ENCODE measurements around the gene SH2D5.

SH2D5 gene

DNA sequence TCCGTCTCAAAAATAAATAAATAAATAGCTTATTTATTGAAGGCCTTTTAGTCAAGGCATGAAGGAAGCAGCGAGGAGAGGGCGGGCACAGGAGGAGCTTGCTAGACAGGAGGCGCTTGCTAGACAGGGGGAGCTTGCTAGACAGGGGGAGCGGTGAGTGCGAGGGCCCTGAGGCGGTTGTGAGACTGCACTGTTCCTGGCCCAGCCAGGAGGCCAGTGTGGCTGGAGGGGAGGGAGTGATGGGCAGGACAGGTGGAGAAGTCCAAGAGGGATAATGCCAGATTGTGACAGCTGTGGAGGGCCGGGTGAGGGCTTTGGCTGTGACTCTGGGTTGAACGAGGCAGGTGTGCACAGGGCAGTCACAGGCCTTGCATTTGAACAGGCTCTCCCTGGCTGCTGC, 32.9 kb downstream of the SH2D5 start:
- H3K4me3 ChIP-seq (ENCODE audit: low read length), result no peak overlapping the region
- DNase-seq, result no peak
- H3K27ac ChIP-seq (ENCODE audit: low read length), result no peak overlapping the region
- TF ChIP-seq, protein P1, sequence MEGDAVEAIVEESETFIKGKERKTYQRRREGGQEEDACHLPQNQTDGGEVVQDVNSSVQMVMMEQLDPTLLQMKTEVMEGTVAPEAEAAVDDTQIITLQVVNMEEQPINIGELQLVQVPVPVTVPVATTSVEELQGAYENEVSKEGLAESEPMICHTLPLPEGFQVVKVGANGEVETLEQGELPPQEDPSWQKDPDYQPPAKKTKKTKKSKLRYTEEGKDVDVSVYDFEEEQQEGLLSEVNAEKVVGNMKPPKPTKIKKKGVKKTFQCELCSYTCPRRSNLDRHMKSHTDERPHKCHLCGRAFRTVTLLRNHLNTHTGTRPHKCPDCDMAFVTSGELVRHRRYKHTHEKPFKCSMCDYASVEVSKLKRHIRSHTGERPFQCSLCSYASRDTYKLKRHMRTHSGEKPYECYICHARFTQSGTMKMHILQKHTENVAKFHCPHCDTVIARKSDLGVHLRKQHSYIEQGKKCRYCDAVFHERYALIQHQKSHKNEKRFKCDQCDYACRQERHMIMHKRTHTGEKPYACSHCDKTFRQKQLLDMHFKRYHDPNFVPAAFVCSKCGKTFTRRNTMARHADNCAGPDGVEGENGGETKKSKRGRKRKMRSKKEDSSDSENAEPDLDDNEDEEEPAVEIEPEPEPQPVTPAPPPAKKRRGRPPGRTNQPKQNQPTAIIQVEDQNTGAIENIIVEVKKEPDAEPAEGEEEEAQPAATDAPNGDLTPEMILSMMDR (IDR thresholded peaks at IDR 0.05; ENCODE audit: low read length), result no peak
- no peak for TF ChIP-seq EZH2phosphoT487 (IDR thresholded peaks at IDR 0.05; ENCODE audit: low read length)
- TF ChIP-seq EZH2 (optimal IDR thresholded peaks at IDR 0.05; ENCODE audit: low read depth, low read length), result no peak
- no peak overlapping the region for H3K4me2 ChIP-seq (ENCODE audit: low read depth, low read length)
- no peaks in the 10 kb centered on the region for H3K36me3 ChIP-seq (replicated peaks; ENCODE audit: insufficient read depth, low read length)
- H2AFZ ChIP-seq (ENCODE audit: low read length), result no peak overlapping the region
- no peaks in the 10 kb centered on the region for H3K4me1 ChIP-seq (ENCODE audit: low read length)
- H3K9me3 ChIP-seq (replicated peaks; ENCODE audit: insufficient read depth, low read length), result no peaks in the 10 kb centered on the region
- H3K9ac ChIP-seq (ENCODE audit: low read length), result no peak overlapping the region
- H3F3A ChIP-seq (ENCODE audit: insufficient read depth, low read length), result no peaks in the 10 kb centered on the region
- H3K27me3 ChIP-seq (replicated peaks; ENCODE audit: insufficient read depth, low read length), result peaks cover 64% of the 10 kb centered on the region
- H4K20me1 ChIP-seq (ENCODE audit: insufficient read depth, low read length), result no peaks in the 10 kb centered on the region
- H3K9me2 ChIP-seq (replicated peaks; ENCODE audit: insufficient read depth, low read length), result no peaks in the 10 kb centered on the region
- no peaks in the 10 kb centered on the region for H3K79me2 ChIP-seq (ENCODE audit: low read length)

DNA sequence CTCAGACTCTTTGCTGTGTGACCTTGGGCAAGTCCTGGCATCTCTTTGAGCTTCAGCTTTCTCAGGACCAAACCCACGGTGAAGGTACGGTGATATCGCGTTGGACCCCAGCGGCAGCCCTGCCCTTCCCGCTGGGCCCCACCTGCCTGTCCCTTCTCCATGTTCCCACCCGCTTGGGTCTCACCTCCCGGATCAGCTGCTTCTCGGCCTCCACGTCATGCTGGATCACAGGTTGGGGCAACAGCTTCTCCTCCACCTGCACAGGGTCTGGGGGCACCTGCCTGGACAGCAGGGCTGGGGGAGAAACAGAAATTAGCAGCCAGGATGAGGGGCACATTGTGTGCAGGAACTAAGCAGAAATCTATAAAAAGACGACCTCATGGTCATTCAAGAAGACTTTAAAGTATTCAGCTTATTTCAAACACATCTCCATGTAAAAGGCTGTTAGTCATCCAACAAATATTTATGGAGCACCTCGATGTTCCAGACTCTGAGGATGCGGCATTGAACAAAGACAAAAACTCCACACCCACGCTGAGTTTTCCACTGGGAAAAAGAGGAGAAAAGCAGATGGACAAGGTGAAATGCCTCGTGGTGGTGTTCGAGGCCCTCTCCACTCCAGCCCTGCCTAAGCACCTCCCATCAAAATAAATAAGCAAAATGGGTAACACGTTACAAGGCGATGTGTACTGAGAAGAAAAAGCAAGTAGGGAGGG, 34.1 kb downstream of the SH2D5 start:
- no peak overlapping the region for H3K9ac ChIP-seq (ENCODE audit: low read length)
- no peaks in the 10 kb centered on the region for H3K9me3 ChIP-seq (replicated peaks; ENCODE audit: insufficient read depth, low read length)
- H3K79me2 ChIP-seq (ENCODE audit: low read length), result no peaks in the 10 kb centered on the region
- TF ChIP-seq EZH2phosphoT487 (IDR thresholded peaks at IDR 0.05; ENCODE audit: low read length), result no peak
- TF ChIP-seq, protein P1 (IDR thresholded peaks at IDR 0.05; ENCODE audit: low read length), result no peak
- no peak for TF ChIP-seq EZH2 (optimal IDR thresholded peaks at IDR 0.05; ENCODE audit: low read depth, low read length)
- no peaks in the 10 kb centered on the region for H4K20me1 ChIP-seq (ENCODE audit: insufficient read depth, low read length)
- no peak overlapping the region for H3K4me3 ChIP-seq (ENCODE audit: low read length)
- no peak for DNase-seq
- no peaks in the 10 kb centered on the region for H3F3A ChIP-seq (ENCODE audit: insufficient read depth, low read length)
- H3K27me3 ChIP-seq (replicated peaks; ENCODE audit: insufficient read depth, low read length), result peaks cover 75% of the 10 kb centered on the region
- H3K9me2 ChIP-seq (replicated peaks; ENCODE audit: insufficient read depth, low read length), result no peaks in the 10 kb centered on the region
- H3K36me3 ChIP-seq (replicated peaks; ENCODE audit: insufficient read depth, low read length), result no peaks in the 10 kb centered on the region
- H3K4me2 ChIP-seq (ENCODE audit: low read depth, low read length), result no peak overlapping the region
- H3K4me1 ChIP-seq (ENCODE audit: low read length), result no peaks in the 10 kb centered on the region
- no peak overlapping the region for H3K27ac ChIP-seq (ENCODE audit: low read length)
- no peak overlapping the region for H2AFZ ChIP-seq (ENCODE audit: low read length)

DNA sequence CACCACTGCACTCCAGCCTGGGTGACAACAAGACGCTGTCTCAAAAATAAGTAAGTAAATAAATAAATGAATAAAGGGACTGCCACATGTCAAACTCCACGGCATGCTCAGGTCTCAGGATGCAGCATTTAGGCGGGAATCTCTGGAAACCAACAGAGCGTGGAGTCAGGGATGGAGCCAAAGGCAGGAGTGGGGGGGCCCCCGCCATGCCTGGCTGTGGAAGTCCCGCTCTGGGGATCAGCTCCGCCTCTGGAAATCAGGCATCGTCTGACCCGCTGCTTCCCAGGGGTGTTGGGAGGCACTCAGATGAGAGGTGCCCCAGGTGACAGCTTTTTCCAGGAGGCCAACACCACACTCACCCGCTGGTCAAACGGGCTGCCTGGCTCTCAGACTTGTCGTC, 34.9 kb downstream of the SH2D5 start:
- Histone ChIP-seq H2AFZ (ENCODE audit: low read length) (no peak overlapping the region), H3K4me2 (ENCODE audit: low read depth, low read length) (no peak overlapping the region), H3K27ac (ENCODE audit: low read length) (no peak overlapping the region), H3K36me3 (replicated peaks; ENCODE audit: insufficient read depth, low read length) (no peaks in the 10 kb centered on the region), H3K9ac (ENCODE audit: low read length) (no peak overlapping the region), H3F3A (ENCODE audit: insufficient read depth, low read length) (no peaks in the 10 kb centered on the region), H3K4me3 (ENCODE audit: low read length) (no peak overlapping the region), H3K4me1 (ENCODE audit: low read length) (no peaks in the 10 kb centered on the region), H3K9me2 (replicated peaks; ENCODE audit: insufficient read depth, low read length) (no peaks in the 10 kb centered on the region), H3K9me3 (replicated peaks; ENCODE audit: insufficient read depth, low read length) (no peaks in the 10 kb centered on the region), H4K20me1 (ENCODE audit: insufficient read depth, low read length) (no peaks in the 10 kb centered on the region), H3K27me3 (replicated peaks; ENCODE audit: insufficient read depth, low read length) (peaks cover 69% of the 10 kb centered on the region), H3K79me2 (ENCODE audit: low read length) (no peaks in the 10 kb centered on the region)
- TF ChIP-seq, protein P1 (IDR thresholded peaks at IDR 0.05; ENCODE audit: low read length), result no peak
- TF ChIP-seq EZH2phosphoT487 (IDR thresholded peaks at IDR 0.05; ENCODE audit: low read length) (no peak), EZH2 (optimal IDR thresholded peaks at IDR 0.05; ENCODE audit: low read depth, low read length) (no peak)
- DNase-seq, result no peak

Data from MM.1S (cell line).